Measurements from ENCODE around the gene ADCY2.
"Not testable (repeated sequence)": the region's sequence is repeated elsewhere in the genome, so short reads cannot be mapped to it uniquely, and the experiment has no call there.

The ADCY2 gene

GRCh38 chr5:7395432-7395946, 449 bp upstream of the ADCY2 start:
- DNase-seq (ENCODE audit: low spot score), result peak; percentile 12

- no peak for DNase-seq (ENCODE audit: low spot score)
These were observed 946 bp downstream of the ADCY2 start for GRCh38 chr5:7396713-7397454.

- no peak for DNase-seq (ENCODE audit: low spot score)
These were observed 2.0 kb downstream of the ADCY2 start for GRCh38 chr5:7397937-7398336.

GRCh38 chr5:7398596-7399280, 2.8 kb downstream of the ADCY2 start:
- no peak for DNase-seq (ENCODE audit: low spot score)

GRCh38 chr5:7405277-7405676, 9.3 kb downstream of the ADCY2 start:
- DNase-seq (ENCODE audit: low spot score), result no peak

- no peak for DNase-seq (ENCODE audit: low spot score)
These were observed 15.1 kb downstream of the ADCY2 start for GRCh38 chr5:7410936-7411511.

GRCh38 chr5:7412409-7412808, 16.5 kb downstream of the ADCY2 start:
- no peak for DNase-seq (ENCODE audit: low spot score)

GRCh38 chr5:7415123-7415522, 19.2 kb downstream of the ADCY2 start:
- DNase-seq (ENCODE audit: low spot score), result no peak

GRCh38 chr5:7415587-7416535, 19.9 kb downstream of the ADCY2 start:
- DNase-seq (ENCODE audit: low spot score), result no peak

- no peak for DNase-seq (ENCODE audit: low spot score)
These were observed 22.3 kb downstream of the ADCY2 start for GRCh38 chr5:7418276-7418675.

GRCh38 chr5:7419367-7419766, 23.4 kb downstream of the ADCY2 start:
- DNase-seq (ENCODE audit: low spot score), result no peak

GRCh38 chr5:7419846-7420245, 23.9 kb downstream of the ADCY2 start:
- DNase-seq (ENCODE audit: low spot score), result no peak

- DNase-seq (ENCODE audit: low spot score), result no peak
These were observed 24.8 kb downstream of the ADCY2 start for GRCh38 chr5:7420510-7421280.

GRCh38 chr5:7422316-7423106, 26.6 kb downstream of the ADCY2 start:
- DNase-seq (ENCODE audit: low spot score), result no peak

GRCh38 chr5:7423231-7423630, 27.3 kb downstream of the ADCY2 start:
- DNase-seq (ENCODE audit: low spot score), result not testable (repeated sequence)

- no peak for DNase-seq (ENCODE audit: low spot score)
These were observed 29.9 kb downstream of the ADCY2 start for GRCh38 chr5:7425830-7426229.

- no peak for DNase-seq (ENCODE audit: low spot score)
These were observed 30.3 kb downstream of the ADCY2 start for GRCh38 chr5:7426284-7426683.

GRCh38 chr5:7434914-7435313, 39.0 kb downstream of the ADCY2 start:
- no peak for DNase-seq (ENCODE audit: low spot score)

GRCh38 chr5:7435503-7435902, 39.6 kb downstream of the ADCY2 start:
- DNase-seq (ENCODE audit: low spot score), result no peak

GRCh38 chr5:7436521-7436920, 40.6 kb downstream of the ADCY2 start:
- DNase-seq (ENCODE audit: low spot score), result no peak
